ENCODE data around the gene ITGAV.

Gene ITGAV

DNA sequence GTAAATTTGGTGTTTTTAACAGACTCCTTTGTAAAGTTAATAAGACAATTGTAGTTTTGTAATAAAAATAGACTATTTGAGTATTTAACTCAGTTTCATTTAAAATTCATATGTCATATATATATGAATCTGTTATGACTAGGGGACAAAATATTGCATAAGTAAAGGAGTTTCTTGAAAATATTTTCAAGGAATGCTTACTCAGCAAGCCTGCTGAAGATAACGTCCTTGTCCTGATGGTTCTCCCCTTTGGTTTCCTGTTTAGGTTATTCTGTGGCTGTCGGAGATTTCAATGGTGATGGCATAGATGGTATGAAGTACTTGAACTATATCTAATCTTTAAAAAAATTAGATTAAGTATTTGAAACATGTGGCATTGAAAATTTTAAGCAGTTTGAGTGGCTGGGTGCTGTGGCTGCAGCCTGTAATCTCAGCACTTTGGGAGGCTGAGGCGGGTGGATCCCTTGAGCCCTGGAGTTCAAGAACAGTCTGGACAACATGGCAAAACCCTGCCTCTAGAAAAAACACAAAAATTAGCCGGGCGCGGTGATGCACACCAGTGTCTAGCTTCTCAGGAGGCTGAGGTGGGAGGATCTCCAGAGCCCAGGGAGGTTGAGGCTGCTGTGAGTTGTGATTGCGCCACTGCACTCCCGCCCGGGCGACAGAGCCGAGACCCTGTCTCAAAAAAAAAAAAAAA is 47.1 kb downstream of the ITGAV start:
- Histone ChIP-seq H3K27me3 (ENCODE audit: control insufficient read depth in 1 of 2, insufficient read depth in 2 of 2, low read length in 2 of 2) (no peaks in the 10 kb centered on the region), H3K9ac (ENCODE audit: low read length in 2 of 2) (no peak overlapping the region), H3K27ac (ENCODE audit: low read length) (no peak overlapping the region), H3K4me3 (ENCODE audit: low read length in 2 of 2) (no peak overlapping the region), H3K4me1 (ENCODE audit: control insufficient read depth, insufficient read depth, low read length) (no peaks in the 10 kb centered on the region), H3K9me3 (ENCODE audit: control insufficient read depth in 2 of 2, low read length in 2 of 2) (no peaks in the 10 kb centered on the region), H3K36me3 (ENCODE audit: control insufficient read depth in 2 of 2, insufficient read depth in 2 of 2, low read length in 2 of 2) (peaks cover 8 to 11% of the 10 kb centered on the region in 2 donors)

DNA sequence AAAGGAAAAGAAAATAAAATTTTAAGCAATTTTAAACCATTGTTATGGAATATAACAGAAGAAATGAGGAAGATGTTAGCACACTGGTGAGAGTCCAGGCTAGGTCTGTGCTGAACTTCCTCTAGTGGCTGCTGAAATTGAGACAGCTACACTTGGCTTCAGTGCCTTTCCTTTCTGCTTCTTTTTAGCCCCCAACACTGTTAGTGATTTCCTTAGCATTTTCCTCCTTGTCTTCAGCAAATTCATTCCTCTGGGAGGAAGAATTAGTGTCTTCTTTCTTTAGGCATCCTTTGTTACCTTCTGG is 47.6 kb downstream of the ITGAV start:
- H3K27ac ChIP-seq (ENCODE audit: low read length), result no peak overlapping the region
- H3K9ac ChIP-seq (ENCODE audit: low read length in 2 of 2), result no peak overlapping the region
- H3K36me3 ChIP-seq (ENCODE audit: control insufficient read depth in 2 of 2, insufficient read depth in 2 of 2, low read length in 2 of 2), result peaks cover 8 to 11% of the 10 kb centered on the region in 2 donors
- no peaks in the 10 kb centered on the region for H3K9me3 ChIP-seq (ENCODE audit: control insufficient read depth in 2 of 2, low read length in 2 of 2)
- H3K4me1 ChIP-seq (ENCODE audit: control insufficient read depth, insufficient read depth, low read length), result no peaks in the 10 kb centered on the region
- H3K4me3 ChIP-seq (ENCODE audit: low read length in 2 of 2), result no peak overlapping the region
- H3K27me3 ChIP-seq (ENCODE audit: control insufficient read depth in 1 of 2, insufficient read depth in 2 of 2, low read length in 2 of 2), result no peaks in the 10 kb centered on the region

DNA sequence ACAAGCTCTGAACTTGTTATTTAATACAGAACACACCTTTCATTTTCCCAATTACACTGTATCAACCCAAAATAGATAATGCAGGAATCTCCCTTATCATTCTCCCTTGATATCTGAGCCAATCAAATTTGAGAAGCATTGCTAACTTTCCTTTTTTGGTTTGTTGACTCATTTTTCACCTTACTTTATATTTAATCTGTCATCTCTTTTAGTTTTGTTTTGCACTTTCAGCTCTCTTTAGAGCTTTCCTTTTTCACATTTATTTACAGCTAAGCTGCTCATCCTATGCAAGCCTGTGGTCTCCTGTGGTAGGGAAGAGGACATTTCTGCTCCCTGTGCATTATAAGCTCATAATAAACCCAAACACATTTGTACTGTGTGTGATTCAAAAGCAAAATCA is 50.1 kb downstream of the ITGAV start:
- H3K27ac ChIP-seq (ENCODE audit: low read length), result no peak overlapping the region
- H3K4me1 ChIP-seq (ENCODE audit: control insufficient read depth, insufficient read depth, low read length), result no peaks in the 10 kb centered on the region
- H3K27me3 ChIP-seq (ENCODE audit: control insufficient read depth in 1 of 2, insufficient read depth in 2 of 2, low read length in 2 of 2), result no peaks in the 10 kb centered on the region
- no peak overlapping the region for H3K9ac ChIP-seq (ENCODE audit: low read length in 2 of 2)
- H3K36me3 ChIP-seq (ENCODE audit: control insufficient read depth in 2 of 2, insufficient read depth in 2 of 2, low read length in 2 of 2), result peaks cover 14 to 15% of the 10 kb centered on the region in 2 donors
- no peak overlapping the region for H3K4me3 ChIP-seq (ENCODE audit: low read length in 2 of 2)
- H3K9me3 ChIP-seq (ENCODE audit: control insufficient read depth in 2 of 2, low read length in 2 of 2), result no peaks in the 10 kb centered on the region

DNA sequence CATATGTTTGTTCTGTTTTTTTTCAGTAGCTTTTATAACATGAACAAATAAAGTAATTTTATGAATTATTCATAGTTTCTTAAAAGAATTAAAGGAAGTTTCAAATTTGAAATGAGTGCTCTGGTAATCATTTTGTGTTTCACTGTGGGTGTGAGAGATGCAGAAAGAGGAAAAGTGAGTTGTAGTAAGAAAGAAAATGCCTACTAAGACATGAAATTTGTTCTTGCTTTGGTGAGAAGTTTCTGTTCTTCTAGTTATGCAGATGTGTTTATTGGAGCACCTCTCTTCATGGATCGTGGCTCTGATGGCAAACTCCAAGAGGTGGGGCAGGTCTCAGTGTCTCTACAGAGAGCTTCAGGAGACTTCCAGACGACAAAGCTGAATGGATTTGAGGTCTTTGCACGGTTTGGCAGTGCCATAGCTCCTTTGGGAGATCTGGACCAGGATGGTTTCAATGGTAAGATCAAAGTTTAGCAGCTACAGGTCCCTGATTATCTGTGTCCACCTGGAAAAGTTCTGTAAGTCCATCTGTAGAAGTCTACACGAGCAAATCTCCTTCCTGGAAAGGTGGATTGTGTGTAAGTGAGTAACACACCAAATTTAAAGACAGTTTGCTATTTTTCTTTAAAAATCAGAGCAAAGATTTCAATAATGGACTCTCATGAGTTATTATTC is 51.4 kb downstream of the ITGAV start:
- no peak overlapping the region for H3K27ac ChIP-seq (ENCODE audit: low read length)
- H3K9ac ChIP-seq (ENCODE audit: low read length in 2 of 2), result no peak overlapping the region

DNA sequence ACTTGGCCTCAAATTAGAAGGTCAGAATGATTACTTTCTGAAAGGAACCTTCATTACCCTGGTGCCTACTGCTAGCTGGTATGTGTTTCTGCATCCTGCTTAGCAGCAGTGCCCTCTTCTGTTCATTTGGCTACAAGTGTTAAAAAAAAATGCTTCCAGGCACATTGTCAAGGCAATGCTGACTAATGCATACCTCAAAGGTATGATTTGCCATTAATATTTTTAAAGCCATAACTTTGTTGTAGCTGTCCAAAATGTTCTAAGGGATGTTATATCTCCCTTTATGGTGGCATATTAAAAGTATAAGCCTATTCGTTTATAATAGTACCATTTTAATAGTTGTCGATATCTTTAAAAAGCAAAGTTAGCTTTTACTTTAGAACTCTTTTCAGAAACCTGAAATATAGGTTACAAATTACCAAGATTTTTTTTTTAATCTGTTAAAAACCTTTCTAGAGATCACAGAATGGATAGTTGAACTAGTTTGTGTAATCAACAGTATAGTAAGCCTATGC is 52.0 kb downstream of the ITGAV start:
- H3K27ac ChIP-seq (ENCODE audit: low read length), result no peak overlapping the region
- H3K4me3 ChIP-seq (ENCODE audit: low read length in 2 of 2), result no peak overlapping the region
- H3K27me3 ChIP-seq (ENCODE audit: control insufficient read depth in 1 of 2, insufficient read depth in 2 of 2, low read length in 2 of 2), result no peaks in the 10 kb centered on the region
- no peaks in the 10 kb centered on the region for H3K4me1 ChIP-seq (ENCODE audit: control insufficient read depth, insufficient read depth, low read length)
- no peak overlapping the region for H3K9ac ChIP-seq (ENCODE audit: low read length in 2 of 2)
- H3K9me3 ChIP-seq (ENCODE audit: control insufficient read depth in 2 of 2, low read length in 2 of 2), result no peaks in the 10 kb centered on the region
- peaks cover 13 to 18% of the 10 kb centered on the region in 2 donors for H3K36me3 ChIP-seq (ENCODE audit: control insufficient read depth in 2 of 2, insufficient read depth in 2 of 2, low read length in 2 of 2)

More for the DNA sequence above, 51.4 kb downstream of the ITGAV start:
- Histone ChIP-seq H3K4me1 (ENCODE audit: control insufficient read depth, insufficient read depth, low read length) (no peaks in the 10 kb centered on the region), H3K27me3 (ENCODE audit: control insufficient read depth in 1 of 2, insufficient read depth in 2 of 2, low read length in 2 of 2) (no peaks in the 10 kb centered on the region), H3K36me3 (ENCODE audit: control insufficient read depth in 2 of 2, insufficient read depth in 2 of 2, low read length in 2 of 2) (peaks cover 14 to 15% of the 10 kb centered on the region in 2 donors), H3K9me3 (ENCODE audit: control insufficient read depth in 2 of 2, low read length in 2 of 2) (no peaks in the 10 kb centered on the region), H3K4me3 (ENCODE audit: low read length in 2 of 2) (no peak overlapping the region)

DNA sequence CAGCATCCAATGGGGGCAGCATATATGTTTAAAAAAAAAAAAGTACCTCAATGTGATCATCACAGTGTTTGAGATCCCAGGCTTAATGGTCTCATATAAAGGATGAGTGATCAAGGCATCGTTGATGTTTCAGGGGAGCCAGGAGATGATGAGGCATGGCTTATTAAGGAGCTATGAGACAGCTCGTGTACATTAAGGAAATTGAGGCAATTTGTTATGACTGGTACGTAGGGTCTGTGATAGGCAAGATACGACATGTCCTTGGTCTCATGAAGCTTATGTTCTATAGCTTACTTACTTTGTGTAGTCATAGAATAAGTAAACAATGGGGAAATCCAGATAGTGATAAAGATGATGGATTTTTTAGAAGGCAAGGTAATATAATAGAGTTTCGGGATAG is 54.9 kb downstream of the ITGAV start:
- Histone ChIP-seq H3K36me3 (ENCODE audit: control insufficient read depth in 2 of 2, insufficient read depth in 2 of 2, low read length in 2 of 2) (peaks cover 7 to 14% of the 10 kb centered on the region in 2 donors), H3K9ac (ENCODE audit: low read length in 2 of 2) (no peak overlapping the region), H3K4me3 (ENCODE audit: low read length in 2 of 2) (no peak overlapping the region)

DNA sequence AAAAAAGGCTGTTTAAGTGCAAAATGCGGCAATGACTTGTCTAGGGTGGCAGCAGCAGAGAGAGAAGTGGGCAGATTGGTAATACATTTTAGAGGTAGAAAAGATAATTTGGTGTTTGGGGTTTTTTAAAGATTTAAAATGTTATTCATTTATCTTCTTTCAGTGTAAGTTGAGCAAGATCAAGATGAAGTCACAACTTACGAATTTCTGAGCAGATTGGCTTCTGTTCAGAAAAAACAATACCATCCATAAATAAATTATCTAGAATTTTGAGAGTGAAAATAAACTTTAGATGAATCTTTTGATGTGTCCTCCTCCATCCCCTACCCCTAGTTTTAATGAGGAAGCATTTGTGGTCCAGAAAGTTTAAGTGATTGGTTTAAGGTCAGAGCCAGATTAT is 56.1 kb downstream of the ITGAV start:
- H3K27ac ChIP-seq (ENCODE audit: low read length), result no peak overlapping the region
- H3K4me3 ChIP-seq (ENCODE audit: low read length in 2 of 2), result no peak overlapping the region
- no peaks in the 10 kb centered on the region for H3K27me3 ChIP-seq (ENCODE audit: control insufficient read depth in 1 of 2, insufficient read depth in 2 of 2, low read length in 2 of 2)
- no peaks in the 10 kb centered on the region for H3K9me3 ChIP-seq (ENCODE audit: control insufficient read depth in 2 of 2, low read length in 2 of 2)
- H3K9ac ChIP-seq (ENCODE audit: low read length in 2 of 2), result no peak overlapping the region
- no peaks in the 10 kb centered on the region for H3K4me1 ChIP-seq (ENCODE audit: control insufficient read depth, insufficient read depth, low read length)
- H3K36me3 ChIP-seq (ENCODE audit: control insufficient read depth in 2 of 2, insufficient read depth in 2 of 2, low read length in 2 of 2), result peaks cover 7 to 20% of the 10 kb centered on the region in 2 donors

More for the DNA sequence above, 54.9 kb downstream of the ITGAV start:
- H3K27ac ChIP-seq (ENCODE audit: low read length), result no peak overlapping the region
- H3K4me1 ChIP-seq (ENCODE audit: control insufficient read depth, insufficient read depth, low read length), result no peaks in the 10 kb centered on the region
- H3K27me3 ChIP-seq (ENCODE audit: control insufficient read depth in 1 of 2, insufficient read depth in 2 of 2, low read length in 2 of 2), result no peaks in the 10 kb centered on the region
- no peaks in the 10 kb centered on the region for H3K9me3 ChIP-seq (ENCODE audit: control insufficient read depth in 2 of 2, low read length in 2 of 2)

DNA sequence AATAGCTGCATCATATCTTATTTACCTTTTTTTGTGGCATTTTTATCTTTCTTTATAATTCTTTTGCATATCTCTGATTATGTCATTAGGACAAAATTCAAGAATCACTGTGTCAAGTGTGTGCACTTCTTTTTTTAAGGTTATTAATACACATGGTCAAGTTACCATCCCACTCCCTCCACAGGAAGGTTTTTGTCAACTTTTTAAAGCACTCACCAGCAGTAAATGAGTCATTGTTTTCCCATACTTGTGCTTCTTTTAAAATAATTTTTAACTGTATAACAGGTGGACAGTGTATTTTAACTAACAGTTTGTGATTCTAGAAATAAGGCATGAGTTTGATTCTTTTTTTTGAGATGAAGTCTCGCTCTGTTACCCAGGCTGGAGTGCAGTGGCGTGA is 58.3 kb downstream of the ITGAV start:
- Histone ChIP-seq H3K9ac (ENCODE audit: low read length in 2 of 2) (no peak overlapping the region), H3K4me3 (ENCODE audit: low read length in 2 of 2) (no peak overlapping the region), H3K27me3 (ENCODE audit: control insufficient read depth in 1 of 2, insufficient read depth in 2 of 2, low read length in 2 of 2) (no peaks in the 10 kb centered on the region), H3K36me3 (ENCODE audit: control insufficient read depth in 2 of 2, insufficient read depth in 2 of 2, low read length in 2 of 2) (peaks cover 3 to 13% of the 10 kb centered on the region in 2 donors), H3K9me3 (ENCODE audit: control insufficient read depth in 2 of 2, low read length in 2 of 2) (no peaks in the 10 kb centered on the region), H3K4me1 (ENCODE audit: control insufficient read depth, insufficient read depth, low read length) (no peaks in the 10 kb centered on the region), H3K27ac (ENCODE audit: low read length) (no peak overlapping the region)

DNA sequence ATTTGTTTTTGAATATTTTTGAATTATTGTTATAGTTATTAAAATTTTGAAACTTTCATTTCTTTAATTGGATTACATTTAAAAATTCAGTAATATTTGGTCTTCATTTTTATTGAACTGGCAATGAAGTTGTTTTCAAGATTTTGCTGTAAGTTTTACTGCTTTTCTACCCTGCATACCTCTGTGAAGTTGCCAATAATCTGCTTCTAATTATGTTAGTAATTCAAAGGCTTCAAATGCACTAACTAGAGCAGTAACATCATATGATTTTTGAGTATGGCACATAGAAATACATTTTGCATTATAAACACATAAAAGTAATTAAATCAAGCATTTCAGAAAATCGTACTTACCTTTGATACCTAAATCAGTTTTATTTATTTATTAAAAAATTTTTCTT is 63.7 kb downstream of the ITGAV start:
- peaks cover 11 to 19% of the 10 kb centered on the region in 2 donors for H3K36me3 ChIP-seq (ENCODE audit: control insufficient read depth in 2 of 2, insufficient read depth in 2 of 2, low read length in 2 of 2)
- H3K9me3 ChIP-seq (ENCODE audit: control insufficient read depth in 2 of 2, low read length in 2 of 2), result no peaks in the 10 kb centered on the region
- H3K27me3 ChIP-seq (ENCODE audit: control insufficient read depth in 1 of 2, insufficient read depth in 2 of 2, low read length in 2 of 2), result no peaks in the 10 kb centered on the region
- no peak overlapping the region for H3K4me3 ChIP-seq (ENCODE audit: low read length in 2 of 2)
- H3K4me1 ChIP-seq (ENCODE audit: control insufficient read depth, insufficient read depth, low read length), result no peaks in the 10 kb centered on the region
- H3K27ac ChIP-seq (ENCODE audit: low read length), result no peak overlapping the region
- no peak overlapping the region for H3K9ac ChIP-seq (ENCODE audit: low read length in 2 of 2)

DNA sequence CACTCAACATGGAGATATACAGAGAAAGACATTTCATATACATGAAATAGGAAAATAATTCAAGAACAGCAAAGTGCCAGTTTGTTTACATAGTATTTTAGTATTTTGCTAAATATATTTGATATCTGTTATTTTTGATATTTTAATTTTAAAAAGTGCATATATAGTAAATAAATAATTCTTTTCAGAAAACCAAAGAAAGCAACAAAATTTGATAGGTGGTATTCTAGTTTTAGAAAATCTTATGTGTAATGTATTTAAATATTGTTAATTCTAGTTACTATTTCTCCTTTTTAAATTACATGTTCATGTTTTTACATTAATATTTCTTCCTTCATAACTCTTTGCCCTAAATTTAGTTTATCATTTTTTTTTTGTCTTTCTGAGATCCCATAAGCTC is 69.5 kb downstream of the ITGAV start:
- no peaks in the 10 kb centered on the region for H3K27me3 ChIP-seq (ENCODE audit: control insufficient read depth in 1 of 2, insufficient read depth in 2 of 2, low read length in 2 of 2)
- H3K27ac ChIP-seq (ENCODE audit: low read length), result no peak overlapping the region

More for the DNA sequence above, 69.5 kb downstream of the ITGAV start:
- Histone ChIP-seq H3K9ac (ENCODE audit: low read length in 2 of 2) (no peak overlapping the region), H3K4me1 (ENCODE audit: control insufficient read depth, insufficient read depth, low read length) (no peaks in the 10 kb centered on the region), H3K9me3 (ENCODE audit: control insufficient read depth in 2 of 2, low read length in 2 of 2) (no peaks in the 10 kb centered on the region), H3K4me3 (ENCODE audit: low read length in 2 of 2) (no peak overlapping the region), H3K36me3 (ENCODE audit: control insufficient read depth in 2 of 2, insufficient read depth in 2 of 2, low read length in 2 of 2) (peaks cover 5 to 31% of the 10 kb centered on the region in 2 donors)

Measured in stomach smooth muscle (tissue), 2 donors.